ENCODE data around the gene SLN. TPM values are rescaled to one million over a fixed set of nuclear protein-coding genes. Genes with fewer than 3 reads are reported as not detected.

The SLN gene
- total RNA-seq, 1 donor from 2014 or later, result not detected

DNA sequence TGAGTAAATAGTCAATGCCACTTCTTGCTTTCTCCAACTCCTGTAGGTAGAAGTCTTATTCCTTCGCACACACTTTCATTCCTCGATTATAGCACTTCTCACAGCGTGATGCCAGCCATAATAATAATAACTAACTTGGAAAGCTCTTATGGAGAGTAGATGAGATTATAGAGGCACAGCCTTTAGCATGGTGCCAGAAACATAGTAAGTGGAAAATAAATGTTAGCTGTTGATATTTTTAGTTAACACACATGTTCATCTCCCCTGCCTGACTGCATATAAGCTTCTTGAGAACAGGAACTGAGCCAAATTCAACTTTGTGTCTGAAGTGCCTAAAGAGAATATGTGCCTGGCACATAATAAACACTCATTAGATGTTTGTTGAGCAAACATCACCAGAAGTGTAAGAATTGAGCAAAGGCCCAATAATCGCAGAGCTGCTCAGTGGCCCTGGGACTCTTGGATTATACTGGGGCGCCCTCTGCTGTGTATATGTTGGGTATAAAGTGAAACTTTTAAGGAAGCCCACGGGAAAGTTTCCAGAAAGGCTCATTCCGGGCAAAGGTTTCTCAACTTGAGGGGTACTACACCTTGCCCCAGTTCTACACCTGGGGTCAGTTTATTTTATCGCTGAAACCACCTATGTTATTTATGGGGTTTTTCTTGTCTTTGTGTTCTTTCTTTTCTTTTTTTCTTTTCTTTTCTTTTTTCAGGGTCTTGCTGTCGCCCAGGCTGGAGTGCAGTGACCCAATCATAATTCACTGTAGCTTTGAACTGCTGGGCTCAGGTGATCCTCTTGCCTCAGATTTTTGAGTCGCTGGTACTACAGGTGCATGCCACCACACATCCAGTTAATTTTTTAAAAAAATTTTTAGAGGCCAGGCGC is 22.3 kb downstream of the SLN start:
- Mint-ChIP-seq H3K4me3 (no peak overlapping the region), H3K27ac (no peak overlapping the region), H3K9me3 (no peaks in the 10 kb centered on the region), H3K36me3 (ENCODE audit: low read depth) (no peaks in the 10 kb centered on the region), H3K4me1 (ENCODE audit: low read depth) (no peaks in the 10 kb centered on the region), H3K27me3 (ENCODE audit: insufficient read depth) (peaks cover 10% of the 10 kb centered on the region)
- intact Hi-C loops (cut with micrococcal nuclease), result loop anchor here (1.0 kb wide), 3 partner anchors 113 to 140 kb away; no protein-coding TSS in a partner anchor
- DNase-seq (ENCODE audit: low spot score), result peak; percentile 33

DNA sequence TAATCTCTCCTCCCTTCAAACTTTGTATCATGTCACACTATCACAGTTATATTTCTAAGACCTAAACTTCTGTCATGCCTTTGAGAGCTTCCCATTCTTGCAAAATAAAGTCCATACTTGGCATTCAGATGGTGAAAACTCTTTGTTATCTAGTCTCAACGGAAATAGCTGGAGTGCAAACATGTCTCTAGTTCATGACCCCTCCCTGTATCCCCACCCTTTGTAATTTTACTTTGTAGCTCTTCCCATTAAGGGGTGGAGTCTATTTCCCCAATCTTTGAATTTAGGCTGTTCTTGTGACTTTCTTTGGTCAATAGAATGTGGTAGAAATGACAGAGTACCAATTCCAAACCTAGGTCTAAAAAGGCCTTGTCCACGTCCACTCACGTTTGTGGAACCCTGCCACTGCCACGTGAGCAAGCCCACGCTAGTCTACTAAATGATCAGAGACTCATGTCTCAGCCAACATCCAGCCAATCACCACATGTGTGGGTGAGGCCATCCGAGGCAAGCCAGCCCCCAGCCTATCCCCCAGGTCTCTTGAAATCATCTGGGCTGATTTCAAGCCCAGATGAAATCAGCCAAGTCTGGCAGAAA is 23.4 kb downstream of the SLN start:
- DNase-seq (ENCODE audit: low spot score), result no peak
- Mint-ChIP-seq H3K36me3 (ENCODE audit: low read depth) (no peaks in the 10 kb centered on the region), H3K4me3 (no peak overlapping the region), H3K27ac (no peak overlapping the region), H3K4me1 (ENCODE audit: low read depth) (no peaks in the 10 kb centered on the region), H3K27me3 (ENCODE audit: insufficient read depth) (peaks cover 10% of the 10 kb centered on the region), H3K9me3 (no peaks in the 10 kb centered on the region)
- intact Hi-C loops (cut with micrococcal nuclease), result no loop called here

DNA sequence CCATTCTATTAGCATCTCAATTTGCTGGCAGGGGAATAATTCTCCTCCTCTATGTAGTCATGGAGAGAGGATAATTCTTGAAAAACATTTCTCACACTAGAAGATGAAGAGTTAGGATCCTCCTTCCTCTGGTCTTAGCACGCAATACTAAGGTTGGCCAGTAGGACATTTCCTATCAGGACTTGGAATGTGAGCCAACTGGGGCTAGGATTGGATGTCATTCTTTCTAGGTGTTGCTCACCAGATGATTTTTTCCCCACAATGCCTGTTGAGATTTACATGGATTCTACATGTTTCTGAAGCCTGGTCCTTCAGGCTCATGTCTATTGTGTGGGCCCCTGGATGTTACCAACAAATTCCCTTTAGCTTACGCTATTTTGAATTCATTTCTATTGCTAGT is 28.0 kb downstream of the SLN start:
- Mint-ChIP-seq H3K27ac (no peak overlapping the region), H3K4me1 (ENCODE audit: low read depth) (no peaks in the 10 kb centered on the region), H3K4me3 (no peak overlapping the region), H3K36me3 (ENCODE audit: low read depth) (no peaks in the 10 kb centered on the region), H3K9me3 (no peaks in the 10 kb centered on the region), H3K27me3 (ENCODE audit: insufficient read depth) (peaks cover 8% of the 10 kb centered on the region)
- intact Hi-C loops (cut with micrococcal nuclease), result no loop called here
- no peak for DNase-seq (ENCODE audit: low spot score)

DNA sequence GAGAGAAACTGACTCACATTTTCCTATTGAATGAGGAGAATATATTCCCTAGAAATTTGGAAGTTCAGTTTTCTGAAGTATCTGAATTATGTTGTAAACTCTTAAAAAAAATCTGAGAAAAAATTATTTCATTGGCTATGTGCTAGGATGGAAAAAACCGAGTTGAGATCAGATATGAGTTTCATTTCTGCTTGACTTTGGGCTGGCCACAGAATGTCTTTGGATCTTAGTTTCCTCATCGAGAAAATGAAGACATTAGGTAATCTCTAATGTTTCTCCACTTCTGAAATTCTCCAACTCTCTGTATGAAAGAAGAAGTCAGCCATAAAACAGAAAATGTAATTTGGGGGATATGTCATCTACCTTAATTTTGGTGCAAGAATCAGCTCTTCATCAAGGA is 28.8 kb downstream of the SLN start:
- intact Hi-C loops (cut with micrococcal nuclease), result no loop called here
- peaks cover 10% of the 10 kb centered on the region for H3K27me3 Mint-ChIP-seq (ENCODE audit: insufficient read depth)
- H3K9me3 Mint-ChIP-seq, result no peaks in the 10 kb centered on the region
- no peak overlapping the region for H3K27ac Mint-ChIP-seq
- no peak overlapping the region for H3K4me3 Mint-ChIP-seq
- H3K36me3 Mint-ChIP-seq (ENCODE audit: low read depth), result no peaks in the 10 kb centered on the region
- no peaks in the 10 kb centered on the region for H3K4me1 Mint-ChIP-seq (ENCODE audit: low read depth)
- no peak for DNase-seq (ENCODE audit: low spot score)

DNA sequence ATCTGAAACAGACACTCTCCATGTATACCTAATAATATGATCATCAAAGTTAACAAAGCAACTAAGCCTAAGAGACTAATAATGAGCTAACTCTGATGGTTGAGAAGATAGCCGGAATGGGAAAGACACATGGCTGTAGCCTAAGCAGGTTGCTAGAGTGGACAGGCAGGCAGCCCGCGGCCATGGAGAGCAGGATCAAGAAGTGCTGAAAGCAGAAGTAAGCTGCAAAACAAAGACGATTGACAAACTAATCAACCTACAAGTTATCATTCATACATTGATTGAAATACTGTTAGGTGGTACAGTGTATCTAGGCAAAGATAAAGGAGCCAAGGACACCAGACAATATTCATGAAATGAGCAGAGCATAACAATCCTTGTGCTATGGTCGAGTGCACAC is 29.3 kb downstream of the SLN start:
- Mint-ChIP-seq H3K4me1 (ENCODE audit: low read depth) (no peaks in the 10 kb centered on the region), H3K4me3 (no peak overlapping the region), H3K36me3 (ENCODE audit: low read depth) (no peaks in the 10 kb centered on the region), H3K27ac (no peak overlapping the region), H3K27me3 (ENCODE audit: insufficient read depth) (peaks cover 10% of the 10 kb centered on the region), H3K9me3 (no peaks in the 10 kb centered on the region)
- no peak for DNase-seq (ENCODE audit: low spot score)
- intact Hi-C loops (cut with micrococcal nuclease), result no loop called here

DNA sequence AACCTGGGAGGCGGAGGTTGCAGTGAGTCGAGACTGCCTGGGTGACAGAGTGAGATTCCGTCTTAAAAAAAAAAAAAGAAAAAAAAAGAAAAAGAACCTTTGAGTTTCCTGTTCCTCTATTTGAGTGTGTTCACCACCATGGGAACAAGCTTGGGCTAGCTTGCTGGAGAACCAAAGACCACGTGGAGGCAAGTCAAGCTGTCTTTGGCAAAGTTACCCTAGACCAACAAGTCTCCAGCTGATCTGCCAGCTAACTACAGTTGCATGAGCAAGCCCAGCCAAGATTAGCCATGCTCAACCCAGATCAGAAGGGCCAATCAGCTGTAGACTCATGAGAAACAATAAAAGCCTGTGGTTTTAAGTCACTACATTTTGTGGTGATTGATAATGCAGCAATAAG is 29.7 kb downstream of the SLN start:
- H3K4me3 Mint-ChIP-seq, result no peak overlapping the region
- H3K9me3 Mint-ChIP-seq, result no peaks in the 10 kb centered on the region
- no peak overlapping the region for H3K27ac Mint-ChIP-seq
- H3K4me1 Mint-ChIP-seq (ENCODE audit: low read depth), result no peaks in the 10 kb centered on the region
- H3K27me3 Mint-ChIP-seq (ENCODE audit: insufficient read depth), result peaks cover 10% of the 10 kb centered on the region
- no peaks in the 10 kb centered on the region for H3K36me3 Mint-ChIP-seq (ENCODE audit: low read depth)
- intact Hi-C loops (cut with micrococcal nuclease), result no loop called here
- no peak for DNase-seq (ENCODE audit: low spot score)

DNA sequence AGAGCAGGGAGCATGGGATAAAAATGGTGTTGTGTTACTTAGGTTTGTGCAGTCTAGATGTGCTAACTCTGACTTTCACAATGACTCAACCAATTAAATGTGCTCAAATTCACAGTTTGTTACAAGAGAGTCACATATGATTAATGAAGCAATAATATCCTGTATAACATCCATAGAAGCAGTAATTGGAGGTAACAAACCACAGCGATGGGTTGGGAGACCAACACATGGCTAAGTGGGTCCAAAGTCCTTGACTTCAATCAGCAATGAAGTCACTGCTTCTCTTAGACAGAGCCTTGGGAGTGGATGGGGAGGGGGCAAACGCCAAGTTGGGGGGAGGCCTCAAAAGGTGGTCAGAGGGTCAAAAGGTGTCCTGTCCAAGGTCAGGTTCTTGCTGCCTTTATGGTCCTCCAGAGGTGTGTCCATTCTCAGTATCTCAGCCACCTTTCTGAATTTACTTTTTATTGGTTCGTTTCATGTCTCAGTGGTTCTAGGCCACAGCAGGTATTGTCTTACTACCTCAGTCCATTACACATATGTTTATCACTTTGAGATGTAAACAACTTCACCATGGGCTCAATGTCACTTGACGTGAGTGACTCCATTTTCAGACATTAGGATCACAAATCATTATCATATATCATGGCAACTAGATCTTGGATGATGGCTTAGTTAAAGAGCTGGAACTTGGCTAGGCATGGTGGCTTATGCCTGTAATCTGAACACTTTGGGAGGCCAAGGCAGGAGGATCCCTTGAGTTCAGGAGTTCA is 32.4 kb downstream of the SLN start:
- Mint-ChIP-seq H3K4me1 (ENCODE audit: low read depth) (no peaks in the 10 kb centered on the region), H3K27ac (no peak overlapping the region)
- intact Hi-C loops (cut with micrococcal nuclease), result no loop called here

DNA sequence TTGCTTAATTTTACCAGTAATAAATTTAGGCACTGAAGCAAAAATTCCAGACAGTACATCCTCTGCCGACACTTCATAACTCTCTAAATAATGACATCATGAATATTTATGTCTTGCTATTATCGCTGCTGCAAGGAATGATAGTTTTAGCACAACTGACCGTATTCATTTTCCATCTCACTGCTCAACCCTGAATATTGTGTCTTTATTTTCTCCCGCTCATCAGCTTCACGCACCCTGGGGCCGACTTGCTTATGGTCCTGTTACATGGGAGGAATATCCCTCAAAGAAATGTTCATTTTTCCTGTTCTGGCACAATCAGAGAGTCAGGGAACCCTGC is 33.3 kb downstream of the SLN start:
- no peak overlapping the region for H3K27ac Mint-ChIP-seq
- no peak for DNase-seq (ENCODE audit: low spot score)
- intact Hi-C loops (cut with micrococcal nuclease), result no loop called here
- no peak overlapping the region for H3K4me3 Mint-ChIP-seq
- H3K27me3 Mint-ChIP-seq (ENCODE audit: insufficient read depth), result peaks cover 19% of the 10 kb centered on the region
- H3K9me3 Mint-ChIP-seq, result no peaks in the 10 kb centered on the region
- H3K4me1 Mint-ChIP-seq (ENCODE audit: low read depth), result no peaks in the 10 kb centered on the region
- H3K36me3 Mint-ChIP-seq (ENCODE audit: low read depth), result no peaks in the 10 kb centered on the region

More for the DNA sequence above, 32.4 kb downstream of the SLN start:
- H3K36me3 Mint-ChIP-seq (ENCODE audit: low read depth), result no peaks in the 10 kb centered on the region
- H3K9me3 Mint-ChIP-seq, result no peaks in the 10 kb centered on the region
- peaks cover 15% of the 10 kb centered on the region for H3K27me3 Mint-ChIP-seq (ENCODE audit: insufficient read depth)
- no peak overlapping the region for H3K4me3 Mint-ChIP-seq
- no peak for DNase-seq (ENCODE audit: low spot score)

DNA sequence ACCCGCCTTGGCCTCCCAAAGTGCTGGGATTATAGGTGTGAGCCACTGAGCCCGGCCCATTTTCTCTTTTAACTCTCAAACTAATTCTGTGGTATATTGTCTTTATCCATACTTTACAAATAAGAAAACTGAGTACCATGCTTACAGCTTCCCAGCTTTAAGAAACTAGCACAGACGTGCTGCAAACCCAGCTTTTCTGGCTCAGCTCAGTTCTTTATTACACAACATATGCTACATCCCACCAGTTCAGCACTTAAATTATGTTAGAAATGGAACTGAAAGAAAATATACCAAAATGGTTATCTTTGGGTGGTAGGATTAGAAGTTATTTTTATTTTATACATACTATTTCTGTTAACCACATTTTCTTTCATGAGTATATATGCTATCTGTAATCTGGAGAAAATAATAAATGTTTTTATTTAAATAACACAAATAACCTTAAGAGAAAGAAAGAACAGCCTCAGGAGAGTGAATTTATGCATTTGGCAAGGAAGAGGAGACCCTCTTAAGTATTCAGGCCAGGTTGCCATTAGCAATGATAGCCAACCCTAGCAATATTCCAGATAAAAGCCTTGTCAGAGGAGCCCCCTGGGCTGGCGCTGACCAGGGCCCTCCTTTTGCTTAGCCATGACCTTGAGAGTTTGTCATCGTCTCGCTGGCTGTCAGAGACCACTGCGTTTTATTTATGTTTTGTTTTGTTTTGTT is 33.8 kb downstream of the SLN start:
- no peaks in the 10 kb centered on the region for H3K4me1 Mint-ChIP-seq (ENCODE audit: low read depth)
- H3K27me3 Mint-ChIP-seq (ENCODE audit: insufficient read depth), result peaks cover 19% of the 10 kb centered on the region
- no peak overlapping the region for H3K4me3 Mint-ChIP-seq
- H3K9me3 Mint-ChIP-seq, result no peaks in the 10 kb centered on the region
- H3K27ac Mint-ChIP-seq, result no peak overlapping the region
- no peak for DNase-seq (ENCODE audit: low spot score)
- intact Hi-C loops (cut with micrococcal nuclease), result no loop called here
- H3K36me3 Mint-ChIP-seq (ENCODE audit: low read depth), result no peaks in the 10 kb centered on the region

DNA sequence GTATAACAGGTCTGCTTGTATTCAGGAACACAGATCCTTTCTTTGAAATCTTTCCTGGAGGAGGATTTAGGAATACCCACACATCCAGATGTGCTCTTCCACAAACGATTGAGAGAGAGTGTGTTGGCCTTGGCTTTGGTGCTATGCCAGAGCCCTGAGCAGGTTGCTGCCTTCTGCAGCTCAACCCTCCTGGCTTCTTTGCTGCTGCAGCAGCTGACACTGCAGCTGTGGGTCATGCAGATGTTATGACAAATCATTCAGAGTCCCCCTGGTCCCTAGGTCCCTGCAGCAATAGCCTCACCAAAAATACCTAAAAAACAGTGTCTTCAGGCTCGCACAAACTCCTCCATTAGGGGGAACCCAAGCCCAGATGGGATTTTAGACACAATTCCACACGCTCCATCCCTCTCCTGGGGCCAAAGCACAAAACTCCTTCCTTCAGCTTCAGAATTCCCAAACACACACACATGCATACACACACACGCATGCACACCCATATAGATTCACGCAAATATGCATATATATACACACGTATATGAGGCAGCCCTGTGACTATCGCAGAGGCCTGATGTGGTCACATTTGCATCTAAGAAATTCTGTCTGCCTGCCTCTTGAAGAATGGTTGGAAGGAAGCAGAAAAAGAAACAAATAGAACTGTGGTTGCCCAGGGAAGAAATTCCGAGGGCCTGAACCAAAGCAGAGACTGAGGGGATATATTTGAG is 35.4 kb downstream of the SLN start:
- no peak overlapping the region for H3K27ac Mint-ChIP-seq
- H3K4me1 Mint-ChIP-seq (ENCODE audit: low read depth), result no peaks in the 10 kb centered on the region
- H3K4me3 Mint-ChIP-seq, result no peak overlapping the region
- intact Hi-C loops (cut with micrococcal nuclease), result no loop called here
- no peaks in the 10 kb centered on the region for H3K9me3 Mint-ChIP-seq
- DNase-seq (ENCODE audit: low spot score), result no peak
- peaks cover 14% of the 10 kb centered on the region for H3K27me3 Mint-ChIP-seq (ENCODE audit: insufficient read depth)
- H3K36me3 Mint-ChIP-seq (ENCODE audit: low read depth), result no peaks in the 10 kb centered on the region

DNA sequence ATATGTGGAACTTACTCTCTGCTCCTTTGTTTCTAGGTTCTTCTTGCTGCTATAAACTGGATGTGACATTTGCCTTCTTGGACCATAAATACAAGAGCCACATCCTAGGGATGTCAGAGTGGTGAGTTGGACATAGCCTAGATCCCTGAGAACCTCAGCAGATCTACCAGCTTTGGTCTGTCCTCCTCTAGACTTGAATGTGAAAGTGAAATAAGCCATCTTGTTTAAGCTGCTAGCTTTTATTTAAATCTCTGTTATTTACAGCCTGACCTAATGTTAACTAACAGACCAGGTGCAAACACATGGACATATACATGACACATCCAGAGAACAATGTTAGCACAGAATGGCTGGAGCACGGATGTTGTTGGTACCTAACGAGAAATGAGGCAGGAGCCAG is 36.0 kb downstream of the SLN start:
- H3K27ac Mint-ChIP-seq, result no peak overlapping the region
- H3K9me3 Mint-ChIP-seq, result no peaks in the 10 kb centered on the region
- no peaks in the 10 kb centered on the region for H3K4me1 Mint-ChIP-seq (ENCODE audit: low read depth)
- DNase-seq (ENCODE audit: low spot score), result no peak
- intact Hi-C loops (cut with micrococcal nuclease), result no loop called here
- peaks cover 14% of the 10 kb centered on the region for H3K27me3 Mint-ChIP-seq (ENCODE audit: insufficient read depth)
- H3K36me3 Mint-ChIP-seq (ENCODE audit: low read depth), result no peaks in the 10 kb centered on the region
- H3K4me3 Mint-ChIP-seq, result no peak overlapping the region

DNA sequence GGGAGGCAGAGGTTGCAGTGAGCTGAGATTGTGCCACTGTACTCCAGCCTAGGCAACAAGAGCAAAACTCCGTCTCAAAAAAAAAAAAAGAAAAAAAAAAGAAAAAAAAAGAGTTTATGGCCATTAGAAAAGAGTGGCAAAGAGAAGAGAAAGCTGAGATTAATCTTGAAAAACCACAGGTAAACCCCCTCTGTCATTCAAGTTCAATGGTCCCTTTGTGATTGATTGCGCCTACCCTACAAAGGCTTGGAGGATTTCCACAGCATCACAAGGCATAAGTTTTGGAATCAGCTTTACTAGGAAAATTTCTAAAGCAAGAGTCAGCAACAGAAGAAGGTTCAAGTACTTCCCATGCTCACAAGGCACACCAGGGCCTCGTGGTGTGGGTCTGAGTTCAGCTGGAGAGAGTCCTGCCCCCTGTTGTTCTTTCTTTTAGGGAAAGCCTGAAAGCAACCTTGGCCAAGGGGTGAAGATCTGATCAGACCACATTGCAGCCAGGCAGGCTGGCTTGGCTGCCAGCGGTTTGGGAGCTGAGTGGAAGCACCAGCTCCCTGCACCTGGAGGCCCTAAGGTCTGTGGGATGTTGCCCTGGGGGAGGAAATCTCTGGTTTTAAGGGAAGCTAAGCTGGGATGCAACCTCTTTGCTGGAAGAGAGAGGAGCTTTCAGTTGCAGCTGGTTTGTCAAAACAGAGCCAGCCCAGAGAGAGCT is 41.8 kb downstream of the SLN start:
- Mint-ChIP-seq H3K27me3 (ENCODE audit: insufficient read depth) (peaks cover 9% of the 10 kb centered on the region), H3K9me3 (no peaks in the 10 kb centered on the region), H3K4me3 (no peak overlapping the region), H3K27ac (no peak overlapping the region), H3K4me1 (ENCODE audit: low read depth) (no peaks in the 10 kb centered on the region), H3K36me3 (ENCODE audit: low read depth) (no peaks in the 10 kb centered on the region)
- DNase-seq (ENCODE audit: low spot score), result no peak
- intact Hi-C loops (cut with micrococcal nuclease), result no loop called here

All from activated T-helper 1 cell treated with anti-CD3 and anti-CD28 coated beads, Interleukin-12 subunit alpha, Interleukin-12 subunit beta, Interleukin-2, Interleukin-4 antibody, amounts not matched to agents 30 ng/mL and 10 ng/mL and 1 ng/mL, durations not matched to agents 14 hours and 24 hours and 36 hours (primary cell).